Endothelial cell of umbilical vein (primary cell): ENCODE results near the gene SHOC2. TPM values are rescaled to one million over a fixed set of nuclear protein-coding genes. Genes with fewer than 3 reads are reported as not detected.

Experiments used
- BruUV-seq: library from RNA; stranded (reverse); fragments of 400-500 nt; replicated peaks from 2 replicates; lab custom pipeline; 2021; lab: Mats Ljungman, UMichigan
- CTCF ChIA-PET: fragments of 300-600, 350-600 bp; sonication (Branson Sonifier 250); formaldehyde crosslinking; loops from one replicate; lab custom pipeline; 2021; ENCODE audit warnings: antibody characterized with exemption, inconsistent platforms; lab: Charles Lee
- POLR2A ChIA-PET: fragments of 300-600, 350-600 bp; sonication (Branson Sonifier 250); formaldehyde crosslinking; loops from one replicate; lab custom pipeline; 2021; ENCODE audit warnings: antibody characterized with exemption, inconsistent platforms; lab: Charles Lee
- DNase-seq: peaks from one replicate; pipeline ENCODE4 v3.0.0-alpha.2; 2011; ENCODE audit warnings: low read depth, low spot score
- FAIRE-seq: peaks from 2 replicates; lab custom pipeline; 2011; peaks lifted over from hg19 to GRCh38; lab: Jason Lieb, UNC
- H2AFZ ChIP-seq: 2 replicates; pipeline ENCODE4 v1.6.0; 2012; ENCODE audit warnings: low read depth, low read length, control low read depth, inconsistent platforms
- H3K27ac ChIP-seq: 2 replicates; pipeline ENCODE4 v1.5.1; 2011; ENCODE audit warnings: low read depth, mild to moderate bottlenecking, control low read depth, low read length, moderate library complexity; ENCODE audit not compliant: insufficient read depth
- H3K27me3 ChIP-seq, 2 experiments: 2 replicates each; pipeline versions ENCODE4 v1.6.0 to v1.6.1; 2011; ENCODE audit warnings: low read length in 2 of 2, mixed read lengths in 1 of 2; ENCODE audit not compliant: control insufficient read depth in 2 of 2, insufficient read depth in 2 of 2
- H3K36me3 ChIP-seq, 2 experiments: 2 replicates in 1 of 2; 3 replicates in 1 of 2; pipeline ENCODE4 v1.5.1; 2011; ENCODE audit warnings: low read length in 2 of 2, mild to moderate bottlenecking in 1 of 2, moderate library complexity in 1 of 2; ENCODE audit not compliant: control insufficient read depth in 2 of 2, insufficient read depth in 2 of 2; ENCODE audit errors: extremely low read depth in 1 of 2
- H3K4me1 ChIP-seq: 3 replicates; pipeline ENCODE4 v1.5.1; 2011; ENCODE audit warnings: mild to moderate bottlenecking, low read length; ENCODE audit not compliant: control insufficient read depth, insufficient read depth; ENCODE audit errors: extremely low read depth
- H3K4me2 ChIP-seq: 2 replicates; pipeline ENCODE4 v1.6.1; 2011; ENCODE audit warnings: low read length, control low read depth, mixed read lengths; ENCODE audit not compliant: insufficient read depth
- H3K4me3 ChIP-seq, 3 experiments: fragments of 200-600 bp in 1 of 3; sonication (generic), shearing (Covaris generic) in 1 of 3; replicated peaks in 1 of 3; 2 replicates each; pipeline ENCODE4 v1.5.1; 2011 to 2016; ENCODE audit warnings: control low read depth in 3 of 3, low read length in 3 of 3, mild to moderate bottlenecking in 2 of 3, inconsistent platforms in 1 of 3, low read depth in 1 of 3, moderate library complexity in 1 of 3; ENCODE audit not compliant: insufficient read depth in 1 of 3
- H3K79me2 ChIP-seq: 2 replicates; pipeline ENCODE4 v1.6.0; 2012; ENCODE audit warnings: low read length, inconsistent platforms; ENCODE audit not compliant: control insufficient read depth, insufficient read depth
- H3K9ac ChIP-seq: replicated peaks from 2 replicates; pipeline ENCODE3; 2011; ENCODE audit warnings: low read length, control low read depth; ENCODE audit not compliant: insufficient read depth; ENCODE audit errors: extremely low read depth
- H3K9me1 ChIP-seq: replicated peaks from 3 replicates; pipeline ENCODE4 v1.6.0; 2011; ENCODE audit warnings: mild to moderate bottlenecking, low read length; ENCODE audit not compliant: control insufficient read depth, insufficient read depth; ENCODE audit errors: extremely low read depth
- H3K9me3 ChIP-seq: replicated peaks from 2 replicates; pipeline ENCODE4 v1.5.1; 2012; ENCODE audit warnings: low read length, inconsistent platforms; ENCODE audit not compliant: control insufficient read depth, insufficient read depth
- H4K20me1 ChIP-seq: replicated peaks from 2 replicates; pipeline ENCODE3; 2011; ENCODE audit warnings: mild to moderate bottlenecking, low read length; ENCODE audit not compliant: control insufficient read depth, insufficient read depth; ENCODE audit errors: extremely low read depth
- CTCF ChIP-seq, 2 donors: IDR thresholded peaks; 1 replicate in 1 of 2; 2 replicates in 1 of 2; pipeline ENCODE4 v1.5.1; 2011; ENCODE audit warnings: low read length in 2 of 2, mild to moderate bottlenecking in 2 of 2, moderate library complexity in 2 of 2, control low read depth in 1 of 2, inconsistent platforms in 1 of 2, low read depth in 1 of 2; ENCODE audit not compliant: insufficient read depth in 1 of 2; ENCODE audit errors: extremely low read depth in 1 of 2
- EZH2 ChIP-seq: IDR thresholded peaks from 2 replicates; pipeline ENCODE4 v1.6.1; 2012; ENCODE audit warnings: borderline replicate concordance, low read depth, mild to moderate bottlenecking, moderate library complexity, low read length, inconsistent platforms; ENCODE audit not compliant: severe bottlenecking
- FOS ChIP-seq: IDR thresholded peaks from 2 replicates; pipeline ENCODE4 v1.6.1; 2011; ENCODE audit warnings: mild to moderate bottlenecking, low read length, moderate library complexity, borderline replicate concordance; ENCODE audit not compliant: insufficient read depth
- GATA2 ChIP-seq: IDR thresholded peaks from 2 replicates; pipeline ENCODE4 v1.7.0; 2011; ENCODE audit warnings: low read depth, mild to moderate bottlenecking, moderate library complexity, mixed read lengths, low read length; ENCODE audit not compliant: insufficient read length, insufficient read depth
- JUN ChIP-seq: IDR thresholded peaks from 2 replicates; pipeline ENCODE4 v1.6.1; 2011; ENCODE audit warnings: borderline replicate concordance, low read depth; ENCODE audit not compliant: insufficient read length, insufficient read depth
- MAX ChIP-seq: IDR thresholded peaks from 2 replicates; pipeline ENCODE4 v1.6.1; 2011; ENCODE audit not compliant: insufficient read depth, insufficient read length
- MYC ChIP-seq: IDR thresholded peaks from one replicate; pipeline ENCODE4 v1.6.1; 2011; ENCODE audit warnings: mild to moderate bottlenecking, low read depth, low read length
- POLR2A ChIP-seq: IDR thresholded peaks from 2 replicates; pipeline ENCODE4 v1.6.1; 2012; ENCODE audit warnings: low read depth, mild to moderate bottlenecking, control low read depth, low read length
- POLR2AphosphoS5 ChIP-seq: IDR thresholded peaks from 2 replicates; pipeline ENCODE4 v1.6.1; 2012; ENCODE audit warnings: low read depth, mild to moderate bottlenecking, control low read depth, low read length, moderate library complexity; ENCODE audit not compliant: insufficient read depth
- dilution Hi-C: fragments of 300-500 bp; cut with MboI; formaldehyde crosslinking; loops from one replicate; pipeline ENCODE4 v1.15.0; 2019; ENCODE audit warnings: low sequenced_read_pairs; ENCODE audit not compliant: extremely low pct_ligation_motif_present
- intact Hi-C: fragments of 100-400 bp; cut with micrococcal nuclease; formaldehyde crosslinking; loops from one replicate; pipeline ENCODE4 v1.10.0; 2022
- polyA plus RNA-seq, 4 experiments: library from polyadenylated mRNA; depleted of rRNA in 3 of 4; stranded (reverse) in 3 of 4; unstranded in 1 of 4; fragments of >200 nt; gene quantifications; 2 replicates each; pipeline versions ENCODE4 v1.2.1 to v1.2.3, GENCODE V29; 2011 to 2012; ENCODE audit warnings: missing spikeins in 1 of 4
- total RNA-seq: library from RNA; stranded (reverse); gene quantifications from 2 replicates; pipeline ENCODE4 v1.2.3, GENCODE V29; 2021

Gene SHOC2
- total and polyA plus RNA-seq, 2 donors (not counting 3 experiments of a cell fraction or from before 2014, with no cell fraction given): 13.0 to 37.1 TPM

GRCh38 chr10:110898391-110898790 is 21.0 kb upstream of the SHOC2 start:
- POLR2A ChIA-PET: no interaction called here
- intact Hi-C loops: no loop called here
- TF ChIP-seq JUN (no peak), POLR2AphosphoS5 (no peak), MYC (no peak), GATA2 (no peak), MAX (no peak), EZH2 (no peak), POLR2A (no peak), CTCF (IDR thresholded peaks at IDR 0.05; ENCODE audit: extremely low read depth in 1 of 2, insufficient read depth in 1 of 2, low read depth in 1 of 2, low read length in 2 of 2) (no peak), FOS (no peak)

More at GRCh38 chr10:110898391-110898790, 21.0 kb upstream of the SHOC2 start:
- Histone ChIP-seq H3K9ac (no peak overlapping the region), H3K4me3 (no peak overlapping the region), H3K9me1 (no peaks in the 10 kb centered on the region), H3K79me2 (no peaks in the 10 kb centered on the region), H3K27me3 (no peaks in the 10 kb centered on the region), H3K4me1 (no peaks in the 10 kb centered on the region), H3K4me2 (no peak overlapping the region), H3K36me3 (peaks cover 7 to 10% of the 10 kb centered on the region in 2 experiments), H3K27ac (no peak overlapping the region), H3K9me3 (no peaks in the 10 kb centered on the region), H2AFZ (no peak overlapping the region), H4K20me1 (no peaks in the 10 kb centered on the region)
- TSS peak; percentile 78 for BruUV-seq
- dilution Hi-C loops: no loop called here
- DNase-seq (no peak), FAIRE-seq (no peak)
- CTCF ChIA-PET: interaction anchor here (0.7 to 2.7 kb wide), 5 partner anchors 20 to 476 kb away, joined by 3 to 9 read pairs (median 3); partner anchors contain the start of gene BBIP1
